ENCODE measurements around the gene IFITM2. TPM values are rescaled to one million over a fixed set of nuclear protein-coding genes. Genes with fewer than 3 reads are reported as not detected.

Gene IFITM2
- total and polyA plus RNA-seq, 4 donors = 8.5 to 1,441 (median 404) TPM

DNA sequence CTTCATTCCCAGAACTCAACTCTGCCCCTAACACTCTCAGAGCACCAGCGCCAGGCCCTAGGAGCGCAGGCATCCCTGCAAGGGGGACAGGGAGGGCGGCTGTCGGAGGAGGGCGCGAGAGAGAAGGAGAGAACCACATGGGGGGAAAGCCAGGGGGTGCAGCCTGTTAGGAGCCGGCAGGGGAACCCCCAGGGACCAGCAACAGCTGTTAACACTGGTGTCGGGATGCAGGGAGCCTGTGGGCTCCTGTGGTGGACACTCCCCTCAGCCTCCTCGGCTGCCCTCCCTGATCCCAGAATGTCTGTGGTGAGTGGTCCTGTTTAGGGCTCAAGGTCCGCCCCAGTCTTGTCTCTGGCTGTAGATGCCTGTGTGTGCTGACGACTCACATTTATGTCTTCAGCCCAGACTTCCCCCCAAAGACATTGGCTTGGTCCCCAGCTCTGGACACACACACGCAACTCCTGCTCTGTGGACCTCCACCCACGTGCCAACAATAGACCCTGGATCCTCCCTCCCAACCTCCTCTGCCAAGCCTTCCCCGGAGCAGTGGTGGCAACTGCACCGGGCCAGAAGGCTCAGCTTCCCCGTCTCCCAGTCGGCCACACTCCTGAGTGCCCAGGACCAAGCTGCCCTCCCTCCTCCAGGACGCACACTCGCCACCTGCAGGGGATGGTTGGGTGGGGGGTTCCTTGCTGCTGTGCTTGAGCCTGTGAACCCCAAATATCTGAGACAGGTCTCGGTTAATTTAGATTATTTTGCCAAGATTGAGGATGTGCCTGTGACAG, 7.5 kb upstream of the IFITM2 start:
- 29% methylated on average over 20 of the region's 20 CpGs for WGBS
- H3K27me3 ChIP-seq (ENCODE audit: control insufficient read depth in 4 of 4, insufficient read depth in 4 of 4, low read length in 3 of 4) = no peaks in the 10 kb centered on the region
- no peak overlapping the region for H3K27ac ChIP-seq (ENCODE audit: low read depth in 1 of 2, low read length in 2 of 2)
- no peak overlapping the region for H3K4me3 ChIP-seq (ENCODE audit: low read depth in 1 of 3, low read length in 3 of 3)
- H3K9me3 ChIP-seq (ENCODE audit: control insufficient read depth in 4 of 4, low read length in 3 of 4) = no peaks in the 10 kb centered on the region
- DNase-seq (ENCODE audit: low spot score) = no peak
- H3K4me1 ChIP-seq (ENCODE audit: control insufficient read depth in 4 of 4, insufficient read depth in 4 of 4, low read length in 3 of 4) = peaks cover 0 to 2% (median 2%) of the 10 kb centered on the region in 4 donors
- H3K36me3 ChIP-seq (ENCODE audit: control insufficient read depth in 4 of 4, insufficient read depth in 3 of 4, low read depth in 1 of 4, low read length in 3 of 4) = no peaks in the 10 kb centered on the region
- TF ChIP-seq TAF1 (conservative IDR thresholded peaks at IDR 0.05) (no peak), HNF4A (conservative IDR thresholded peaks at IDR 0.05) (no peak), NR2F2 (IDR thresholded peaks at IDR 0.05) (no peak), FOXA1 (IDR thresholded peaks at IDR 0.05) (no peak), RAD21 (IDR thresholded peaks at IDR 0.05) (no peak)
- TF ChIP-seq, protein P1, sequence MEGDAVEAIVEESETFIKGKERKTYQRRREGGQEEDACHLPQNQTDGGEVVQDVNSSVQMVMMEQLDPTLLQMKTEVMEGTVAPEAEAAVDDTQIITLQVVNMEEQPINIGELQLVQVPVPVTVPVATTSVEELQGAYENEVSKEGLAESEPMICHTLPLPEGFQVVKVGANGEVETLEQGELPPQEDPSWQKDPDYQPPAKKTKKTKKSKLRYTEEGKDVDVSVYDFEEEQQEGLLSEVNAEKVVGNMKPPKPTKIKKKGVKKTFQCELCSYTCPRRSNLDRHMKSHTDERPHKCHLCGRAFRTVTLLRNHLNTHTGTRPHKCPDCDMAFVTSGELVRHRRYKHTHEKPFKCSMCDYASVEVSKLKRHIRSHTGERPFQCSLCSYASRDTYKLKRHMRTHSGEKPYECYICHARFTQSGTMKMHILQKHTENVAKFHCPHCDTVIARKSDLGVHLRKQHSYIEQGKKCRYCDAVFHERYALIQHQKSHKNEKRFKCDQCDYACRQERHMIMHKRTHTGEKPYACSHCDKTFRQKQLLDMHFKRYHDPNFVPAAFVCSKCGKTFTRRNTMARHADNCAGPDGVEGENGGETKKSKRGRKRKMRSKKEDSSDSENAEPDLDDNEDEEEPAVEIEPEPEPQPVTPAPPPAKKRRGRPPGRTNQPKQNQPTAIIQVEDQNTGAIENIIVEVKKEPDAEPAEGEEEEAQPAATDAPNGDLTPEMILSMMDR (IDR thresholded peaks at IDR 0.05; ENCODE audit: low read depth, low read length, missing input control) = no peak
- TF ChIP-seq, protein P2, sequence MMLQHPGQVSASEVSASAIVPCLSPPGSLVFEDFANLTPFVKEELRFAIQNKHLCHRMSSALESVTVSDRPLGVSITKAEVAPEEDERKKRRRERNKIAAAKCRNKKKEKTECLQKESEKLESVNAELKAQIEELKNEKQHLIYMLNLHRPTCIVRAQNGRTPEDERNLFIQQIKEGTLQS (IDR thresholded peaks at IDR 0.05) = no peak
- TF ChIP-seq, protein P3, sequence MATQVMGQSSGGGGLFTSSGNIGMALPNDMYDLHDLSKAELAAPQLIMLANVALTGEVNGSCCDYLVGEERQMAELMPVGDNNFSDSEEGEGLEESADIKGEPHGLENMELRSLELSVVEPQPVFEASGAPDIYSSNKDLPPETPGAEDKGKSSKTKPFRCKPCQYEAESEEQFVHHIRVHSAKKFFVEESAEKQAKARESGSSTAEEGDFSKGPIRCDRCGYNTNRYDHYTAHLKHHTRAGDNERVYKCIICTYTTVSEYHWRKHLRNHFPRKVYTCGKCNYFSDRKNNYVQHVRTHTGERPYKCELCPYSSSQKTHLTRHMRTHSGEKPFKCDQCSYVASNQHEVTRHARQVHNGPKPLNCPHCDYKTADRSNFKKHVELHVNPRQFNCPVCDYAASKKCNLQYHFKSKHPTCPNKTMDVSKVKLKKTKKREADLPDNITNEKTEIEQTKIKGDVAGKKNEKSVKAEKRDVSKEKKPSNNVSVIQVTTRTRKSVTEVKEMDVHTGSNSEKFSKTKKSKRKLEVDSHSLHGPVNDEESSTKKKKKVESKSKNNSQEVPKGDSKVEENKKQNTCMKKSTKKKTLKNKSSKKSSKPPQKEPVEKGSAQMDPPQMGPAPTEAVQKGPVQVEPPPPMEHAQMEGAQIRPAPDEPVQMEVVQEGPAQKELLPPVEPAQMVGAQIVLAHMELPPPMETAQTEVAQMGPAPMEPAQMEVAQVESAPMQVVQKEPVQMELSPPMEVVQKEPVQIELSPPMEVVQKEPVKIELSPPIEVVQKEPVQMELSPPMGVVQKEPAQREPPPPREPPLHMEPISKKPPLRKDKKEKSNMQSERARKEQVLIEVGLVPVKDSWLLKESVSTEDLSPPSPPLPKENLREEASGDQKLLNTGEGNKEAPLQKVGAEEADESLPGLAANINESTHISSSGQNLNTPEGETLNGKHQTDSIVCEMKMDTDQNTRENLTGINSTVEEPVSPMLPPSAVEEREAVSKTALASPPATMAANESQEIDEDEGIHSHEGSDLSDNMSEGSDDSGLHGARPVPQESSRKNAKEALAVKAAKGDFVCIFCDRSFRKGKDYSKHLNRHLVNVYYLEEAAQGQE (IDR thresholded peaks at IDR 0.05) = no peak
- TF ChIP-seq, protein P4, sequence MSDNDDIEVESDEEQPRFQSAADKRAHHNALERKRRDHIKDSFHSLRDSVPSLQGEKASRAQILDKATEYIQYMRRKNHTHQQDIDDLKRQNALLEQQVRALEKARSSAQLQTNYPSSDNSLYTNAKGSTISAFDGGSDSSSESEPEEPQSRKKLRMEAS (IDR thresholded peaks at IDR 0.05) = no peak
- TF ChIP-seq, protein P5, sequence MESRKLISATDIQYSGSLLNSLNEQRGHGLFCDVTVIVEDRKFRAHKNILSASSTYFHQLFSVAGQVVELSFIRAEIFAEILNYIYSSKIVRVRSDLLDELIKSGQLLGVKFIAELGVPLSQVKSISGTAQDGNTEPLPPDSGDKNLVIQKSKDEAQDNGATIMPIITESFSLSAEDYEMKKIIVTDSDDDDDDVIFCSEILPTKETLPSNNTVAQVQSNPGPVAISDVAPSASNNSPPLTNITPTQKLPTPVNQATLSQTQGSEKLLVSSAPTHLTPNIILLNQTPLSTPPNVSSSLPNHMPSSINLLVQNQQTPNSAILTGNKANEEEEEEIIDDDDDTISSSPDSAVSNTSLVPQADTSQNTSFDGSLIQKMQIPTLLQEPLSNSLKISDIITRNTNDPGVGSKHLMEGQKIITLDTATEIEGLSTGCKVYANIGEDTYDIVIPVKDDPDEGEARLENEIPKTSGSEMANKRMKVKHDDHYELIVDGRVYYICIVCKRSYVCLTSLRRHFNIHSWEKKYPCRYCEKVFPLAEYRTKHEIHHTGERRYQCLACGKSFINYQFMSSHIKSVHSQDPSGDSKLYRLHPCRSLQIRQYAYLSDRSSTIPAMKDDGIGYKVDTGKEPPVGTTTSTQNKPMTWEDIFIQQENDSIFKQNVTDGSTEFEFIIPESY (IDR thresholded peaks at IDR 0.05) = no peak
- H3K9ac ChIP-seq (ENCODE audit: low read depth in 1 of 2, low read length in 2 of 2) = no peak overlapping the region

DNA sequence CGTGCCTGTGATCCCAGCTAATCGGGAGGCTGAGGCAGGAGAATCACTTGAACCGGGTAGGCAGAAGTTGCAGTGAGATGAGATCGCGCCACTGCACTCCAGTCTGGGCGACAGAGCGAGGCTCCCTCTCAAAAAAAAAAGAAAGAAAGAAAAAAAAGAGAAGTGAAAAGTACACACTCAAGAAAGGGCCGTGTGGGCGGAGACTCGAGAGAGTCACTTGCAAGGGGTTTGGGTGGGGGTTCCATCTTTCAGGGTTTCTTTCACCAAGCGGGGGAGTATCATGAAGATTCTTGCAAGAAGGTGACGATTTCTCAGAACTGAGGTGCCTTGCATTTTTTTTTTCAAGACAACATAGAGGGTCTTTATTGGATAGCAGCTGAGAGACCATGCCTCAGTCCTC, 4.3 kb upstream of the IFITM2 start:
- WGBS = 86% methylated on average over 12 of the region's 12 CpGs
- TF ChIP-seq RAD21 (IDR thresholded peaks at IDR 0.05) (no peak), SP1 (IDR thresholded peaks at IDR 0.05) (no peak)
- no peak for DNase-seq (ENCODE audit: low spot score)

More for the DNA sequence above, 4.3 kb upstream of the IFITM2 start:
- Histone ChIP-seq H3K9me3 (ENCODE audit: control insufficient read depth in 4 of 4, low read length in 3 of 4) (no peaks in the 10 kb centered on the region), H3K9ac (ENCODE audit: low read depth in 1 of 2, low read length in 2 of 2) (no peak overlapping the region), H3K27ac (ENCODE audit: low read depth in 1 of 2, low read length in 2 of 2) (no peak overlapping the region), H3K4me1 (ENCODE audit: control insufficient read depth in 4 of 4, insufficient read depth in 4 of 4, low read length in 3 of 4) (peaks cover 2 to 9% (median 5%) of the 10 kb centered on the region in 4 donors), H3K36me3 (ENCODE audit: control insufficient read depth in 4 of 4, insufficient read depth in 3 of 4, low read depth in 1 of 4, low read length in 3 of 4) (no peaks in the 10 kb centered on the region), H3K4me3 (ENCODE audit: low read depth in 1 of 3, low read length in 3 of 3) (no peak overlapping the region), H3K27me3 (ENCODE audit: control insufficient read depth in 4 of 4, insufficient read depth in 4 of 4, low read length in 3 of 4) (no peaks in the 10 kb centered on the region)

Data from liver (tissue), 9 donors.